H1 (cell line): ENCODE results near the gene RHOG. TPM values are rescaled to one million over a fixed set of nuclear protein-coding genes. Genes with fewer than 3 reads are reported as not detected.

Experiments
- polyA plus RNA-seq, 7 experiments: library from polyadenylated mRNA; depleted of rRNA in 3 of 7; stranded (reverse) in 5 of 7; unstranded in 2 of 7; fragments of >200 nt in 5 of 7; fragments of 200-250 nt in 2 of 7; gene quantifications; 1 replicate in 5 of 7; 2 replicates in 1 of 7; 4 replicates in 1 of 7; pipeline versions ENCODE4 v1.2.1 to v1.2.3, GENCODE V29; 2011 to 2013; ENCODE audit warnings: missing spikeins in 2 of 7, mixed read lengths in 2 of 7
- total RNA-seq: library from RNA; stranded (reverse); fragmentation: NEBNext Ultra II Directional; extraction: Animal tissue kit (Norgen Biotek cat#: 25700); gene quantifications from 2 replicates; pipeline ENCODE4 v1.2.1, GENCODE V29; 2021
- TF ChIP-seq, protein P1 (sequence below): fragments of 300-600 bp; sonication (generic); IDR thresholded peaks from 2 replicates; pipeline ENCODE4 v1.7.1; 2012; ENCODE audit warnings: low read length, moderate library complexity, mild to moderate bottlenecking, inconsistent platforms; ENCODE audit not compliant: insufficient replicate concordance

RHOG gene
- total and polyA plus RNA-seq, 2 of the 8 experiments (the other 6 are each of a cell fraction or from before 2014, with no cell fraction given): 28.3 to 69.6 TPM

DNA sequence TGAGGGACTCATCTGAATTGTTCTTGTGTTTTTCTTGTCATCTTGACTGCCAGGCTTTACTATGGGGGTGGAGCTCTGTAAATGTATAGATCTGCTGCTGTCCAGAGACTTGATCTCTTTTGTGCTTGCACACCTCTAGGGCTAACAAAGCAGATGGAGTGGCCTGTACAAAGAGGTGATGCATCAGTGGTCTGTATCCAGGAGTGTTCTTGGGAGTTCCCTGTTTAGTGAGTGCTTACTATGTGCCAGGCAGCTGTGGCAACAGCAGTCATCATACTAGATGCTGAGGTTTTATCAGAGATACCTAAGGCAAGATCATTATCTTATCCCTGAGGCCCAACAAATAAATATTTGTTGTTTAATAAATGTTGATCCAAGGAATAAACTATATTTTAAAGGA, 48.1 kb upstream of the RHOG start (continued):
- TF ChIP-seq, protein P1, sequence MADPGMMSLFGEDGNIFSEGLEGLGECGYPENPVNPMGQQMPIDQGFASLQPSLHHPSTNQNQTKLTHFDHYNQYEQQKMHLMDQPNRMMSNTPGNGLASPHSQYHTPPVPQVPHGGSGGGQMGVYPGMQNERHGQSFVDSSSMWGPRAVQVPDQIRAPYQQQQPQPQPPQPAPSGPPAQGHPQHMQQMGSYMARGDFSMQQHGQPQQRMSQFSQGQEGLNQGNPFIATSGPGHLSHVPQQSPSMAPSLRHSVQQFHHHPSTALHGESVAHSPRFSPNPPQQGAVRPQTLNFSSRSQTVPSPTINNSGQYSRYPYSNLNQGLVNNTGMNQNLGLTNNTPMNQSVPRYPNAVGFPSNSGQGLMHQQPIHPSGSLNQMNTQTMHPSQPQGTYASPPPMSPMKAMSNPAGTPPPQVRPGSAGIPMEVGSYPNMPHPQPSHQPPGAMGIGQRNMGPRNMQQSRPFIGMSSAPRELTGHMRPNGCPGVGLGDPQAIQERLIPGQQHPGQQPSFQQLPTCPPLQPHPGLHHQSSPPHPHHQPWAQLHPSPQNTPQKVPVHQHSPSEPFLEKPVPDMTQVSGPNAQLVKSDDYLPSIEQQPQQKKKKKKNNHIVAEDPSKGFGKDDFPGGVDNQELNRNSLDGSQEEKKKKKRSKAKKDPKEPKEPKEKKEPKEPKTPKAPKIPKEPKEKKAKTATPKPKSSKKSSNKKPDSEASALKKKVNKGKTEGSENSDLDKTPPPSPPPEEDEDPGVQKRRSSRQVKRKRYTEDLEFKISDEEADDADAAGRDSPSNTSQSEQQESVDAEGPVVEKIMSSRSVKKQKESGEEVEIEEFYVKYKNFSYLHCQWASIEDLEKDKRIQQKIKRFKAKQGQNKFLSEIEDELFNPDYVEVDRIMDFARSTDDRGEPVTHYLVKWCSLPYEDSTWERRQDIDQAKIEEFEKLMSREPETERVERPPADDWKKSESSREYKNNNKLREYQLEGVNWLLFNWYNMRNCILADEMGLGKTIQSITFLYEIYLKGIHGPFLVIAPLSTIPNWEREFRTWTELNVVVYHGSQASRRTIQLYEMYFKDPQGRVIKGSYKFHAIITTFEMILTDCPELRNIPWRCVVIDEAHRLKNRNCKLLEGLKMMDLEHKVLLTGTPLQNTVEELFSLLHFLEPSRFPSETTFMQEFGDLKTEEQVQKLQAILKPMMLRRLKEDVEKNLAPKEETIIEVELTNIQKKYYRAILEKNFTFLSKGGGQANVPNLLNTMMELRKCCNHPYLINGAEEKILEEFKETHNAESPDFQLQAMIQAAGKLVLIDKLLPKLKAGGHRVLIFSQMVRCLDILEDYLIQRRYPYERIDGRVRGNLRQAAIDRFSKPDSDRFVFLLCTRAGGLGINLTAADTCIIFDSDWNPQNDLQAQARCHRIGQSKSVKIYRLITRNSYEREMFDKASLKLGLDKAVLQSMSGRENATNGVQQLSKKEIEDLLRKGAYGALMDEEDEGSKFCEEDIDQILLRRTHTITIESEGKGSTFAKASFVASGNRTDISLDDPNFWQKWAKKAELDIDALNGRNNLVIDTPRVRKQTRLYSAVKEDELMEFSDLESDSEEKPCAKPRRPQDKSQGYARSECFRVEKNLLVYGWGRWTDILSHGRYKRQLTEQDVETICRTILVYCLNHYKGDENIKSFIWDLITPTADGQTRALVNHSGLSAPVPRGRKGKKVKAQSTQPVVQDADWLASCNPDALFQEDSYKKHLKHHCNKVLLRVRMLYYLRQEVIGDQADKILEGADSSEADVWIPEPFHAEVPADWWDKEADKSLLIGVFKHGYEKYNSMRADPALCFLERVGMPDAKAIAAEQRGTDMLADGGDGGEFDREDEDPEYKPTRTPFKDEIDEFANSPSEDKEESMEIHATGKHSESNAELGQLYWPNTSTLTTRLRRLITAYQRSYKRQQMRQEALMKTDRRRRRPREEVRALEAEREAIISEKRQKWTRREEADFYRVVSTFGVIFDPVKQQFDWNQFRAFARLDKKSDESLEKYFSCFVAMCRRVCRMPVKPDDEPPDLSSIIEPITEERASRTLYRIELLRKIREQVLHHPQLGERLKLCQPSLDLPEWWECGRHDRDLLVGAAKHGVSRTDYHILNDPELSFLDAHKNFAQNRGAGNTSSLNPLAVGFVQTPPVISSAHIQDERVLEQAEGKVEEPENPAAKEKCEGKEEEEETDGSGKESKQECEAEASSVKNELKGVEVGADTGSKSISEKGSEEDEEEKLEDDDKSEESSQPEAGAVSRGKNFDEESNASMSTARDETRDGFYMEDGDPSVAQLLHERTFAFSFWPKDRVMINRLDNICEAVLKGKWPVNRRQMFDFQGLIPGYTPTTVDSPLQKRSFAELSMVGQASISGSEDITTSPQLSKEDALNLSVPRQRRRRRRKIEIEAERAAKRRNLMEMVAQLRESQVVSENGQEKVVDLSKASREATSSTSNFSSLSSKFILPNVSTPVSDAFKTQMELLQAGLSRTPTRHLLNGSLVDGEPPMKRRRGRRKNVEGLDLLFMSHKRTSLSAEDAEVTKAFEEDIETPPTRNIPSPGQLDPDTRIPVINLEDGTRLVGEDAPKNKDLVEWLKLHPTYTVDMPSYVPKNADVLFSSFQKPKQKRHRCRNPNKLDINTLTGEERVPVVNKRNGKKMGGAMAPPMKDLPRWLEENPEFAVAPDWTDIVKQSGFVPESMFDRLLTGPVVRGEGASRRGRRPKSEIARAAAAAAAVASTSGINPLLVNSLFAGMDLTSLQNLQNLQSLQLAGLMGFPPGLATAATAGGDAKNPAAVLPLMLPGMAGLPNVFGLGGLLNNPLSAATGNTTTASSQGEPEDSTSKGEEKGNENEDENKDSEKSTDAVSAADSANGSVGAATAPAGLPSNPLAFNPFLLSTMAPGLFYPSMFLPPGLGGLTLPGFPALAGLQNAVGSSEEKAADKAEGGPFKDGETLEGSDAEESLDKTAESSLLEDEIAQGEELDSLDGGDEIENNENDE: no peak
